ENCODE results near the gene USF2. TPM values are rescaled to one million over a fixed set of nuclear protein-coding genes. Genes with fewer than 3 reads are reported as not detected.

USF2 gene
- polyA plus RNA-seq, 1 of the 3 experiments (the other 2 are of a cell fraction) = 102 TPM

GRCh38 chr19:35281303-35281702, 12.5 kb downstream of the USF2 start:
- WGBS (ENCODE audit: low lambda C conversion rate) = 86% methylated on average over 4 of the region's 4 CpGs
- ChIA-PET CTCF (interaction anchor here (1.5 to 4.3 kb wide), 3 partner anchors 8 to 72 kb away, joined by 3 to 38 read pairs (median 4); partner anchors contain the start of gene USF2), POLR2A (interaction anchor here (1.5 kb wide), 1 partner anchor 11 kb away, joined by 3 read pairs; no protein-coding TSS in a partner anchor)
- H3K27me3 ChIP-seq (ENCODE audit: insufficient read depth) = peaks cover 37% of the 10 kb centered on the region
- no peak overlapping the region for H3K4me3 ChIP-seq (ENCODE audit: low read depth in 2 of 2, low read length in 1 of 2)
- no peaks in the 10 kb centered on the region for H3K9me3 ChIP-seq
- no peak overlapping the region for H2AFZ ChIP-seq (ENCODE audit: low read depth)
- peaks cover 2 to 8% of the 10 kb centered on the region in 2 experiments for H3K36me3 ChIP-seq (replicated peaks in 1 of 2; ENCODE audit: control insufficient read depth in 1 of 2, insufficient read depth in 2 of 2, low read length in 1 of 2)
- DNase-seq = no peak
- H3F3A ChIP-seq (replicated peaks; ENCODE audit: insufficient read depth) = no peaks in the 10 kb centered on the region
- H4K20me1 ChIP-seq (ENCODE audit: insufficient read depth) = no peaks in the 10 kb centered on the region
- no peaks in the 10 kb centered on the region for H3K4me1 ChIP-seq (ENCODE audit: control insufficient read depth in 1 of 2, insufficient read depth in 2 of 2, low read depth in 1 of 2, low read length in 1 of 2)
- no peak overlapping the region for H3K9ac ChIP-seq
- no peak for TF ChIP-seq FOXM1 (IDR thresholded peaks at IDR 0.05; ENCODE audit: low read depth)
- TF ChIP-seq, protein P1, sequence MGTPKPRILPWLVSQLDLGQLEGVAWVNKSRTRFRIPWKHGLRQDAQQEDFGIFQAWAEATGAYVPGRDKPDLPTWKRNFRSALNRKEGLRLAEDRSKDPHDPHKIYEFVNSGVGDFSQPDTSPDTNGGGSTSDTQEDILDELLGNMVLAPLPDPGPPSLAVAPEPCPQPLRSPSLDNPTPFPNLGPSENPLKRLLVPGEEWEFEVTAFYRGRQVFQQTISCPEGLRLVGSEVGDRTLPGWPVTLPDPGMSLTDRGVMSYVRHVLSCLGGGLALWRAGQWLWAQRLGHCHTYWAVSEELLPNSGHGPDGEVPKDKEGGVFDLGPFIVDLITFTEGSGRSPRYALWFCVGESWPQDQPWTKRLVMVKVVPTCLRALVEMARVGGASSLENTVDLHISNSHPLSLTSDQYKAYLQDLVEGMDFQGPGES (IDR thresholded peaks at IDR 0.05; ENCODE audit: low read depth, low read length) = no peak
- TF ChIP-seq EP300 (IDR thresholded peaks at IDR 0.05; ENCODE audit: borderline replicate concordance in 1 of 2, low read depth in 1 of 2, low read length in 1 of 2) = no peak
- TF ChIP-seq SMC3 (IDR thresholded peaks at IDR 0.05; ENCODE audit: low read depth, low read length) = no peak
- no peaks in the 10 kb centered on the region for H3K9me2 ChIP-seq
- H3K79me2 ChIP-seq (ENCODE audit: insufficient read depth) = no peaks in the 10 kb centered on the region
- H3K4me2 ChIP-seq = no peak overlapping the region
- no peak overlapping the region for H3K27ac ChIP-seq (ENCODE audit: low read depth in 2 of 2, low read length in 1 of 2)

- DNase-seq = no peak
- Histone ChIP-seq H3K36me3 (replicated peaks in 1 of 2; ENCODE audit: control insufficient read depth in 1 of 2, insufficient read depth in 2 of 2, low read length in 1 of 2) (no peaks in the 10 kb centered on the region), H3K9ac (no peak overlapping the region), H2AFZ (ENCODE audit: low read depth) (no peak overlapping the region), H3K27ac (ENCODE audit: low read depth in 2 of 2, low read length in 1 of 2) (no peak overlapping the region), H4K20me1 (ENCODE audit: insufficient read depth) (no peaks in the 10 kb centered on the region), H3K4me2 (no peak overlapping the region), H3K79me2 (ENCODE audit: insufficient read depth) (no peaks in the 10 kb centered on the region), H3K4me1 (ENCODE audit: control insufficient read depth in 1 of 2, insufficient read depth in 2 of 2, low read depth in 1 of 2, low read length in 1 of 2) (no peaks in the 10 kb centered on the region), H3K9me2 (no peaks in the 10 kb centered on the region), H3K27me3 (ENCODE audit: insufficient read depth) (peaks cover 51% of the 10 kb centered on the region), H3K4me3 (ENCODE audit: low read depth in 2 of 2, low read length in 1 of 2) (no peak overlapping the region), H3F3A (replicated peaks; ENCODE audit: insufficient read depth) (no peaks in the 10 kb centered on the region), H3K9me3 (no peaks in the 10 kb centered on the region)
- ChIA-PET CTCF (interaction anchor here (0.9 to 1.3 kb wide), 4 partner anchors 10 to 43 kb away, joined by 3 to 4 read pairs (median 4); no protein-coding TSS in a partner anchor), POLR2A (no interaction called here)
- WGBS (ENCODE audit: low lambda C conversion rate) = 49% methylated on average over 17 of the region's 17 CpGs
- no peak for TF ChIP-seq FOXJ3 (CRISPR knock-in tag; IDR thresholded peaks at IDR 0.05)
- no peak for TF ChIP-seq RAD21 (IDR thresholded peaks at IDR 0.05; ENCODE audit: low read length)
- TF ChIP-seq, protein P1 (IDR thresholded peaks at IDR 0.05; ENCODE audit: low read depth, low read length) = no peak
These were observed 15.7 kb downstream of the USF2 start for GRCh38 chr19:35284153-35285094.
